Stomach (tissue), 4 donors: Measurements from ENCODE around the gene VAV3.

Experiments
- POLR2AphosphoS5 ChIP-seq, 3 donors: sonication (generic); formaldehyde crosslinking; IDR thresholded peaks; one replicate each; pipeline ENCODE4 v1.6.1; 2016; ENCODE audit warnings: antibody characterized with exemption in 3 of 3
- TF ChIP-seq, protein P1 (sequence below), 7 experiments: fragments of 450-650 bp in 4 of 7; fragments of 200-600 bp in 3 of 7; sonication (generic) in 3 of 7; IDR thresholded peaks; one replicate each; pipeline ENCODE4 v1.5.1; 2016 to 2019; ENCODE audit warnings: antibody characterized with exemption in 7 of 7, control low read depth in 2 of 7, mild to moderate bottlenecking in 1 of 7

DNA sequence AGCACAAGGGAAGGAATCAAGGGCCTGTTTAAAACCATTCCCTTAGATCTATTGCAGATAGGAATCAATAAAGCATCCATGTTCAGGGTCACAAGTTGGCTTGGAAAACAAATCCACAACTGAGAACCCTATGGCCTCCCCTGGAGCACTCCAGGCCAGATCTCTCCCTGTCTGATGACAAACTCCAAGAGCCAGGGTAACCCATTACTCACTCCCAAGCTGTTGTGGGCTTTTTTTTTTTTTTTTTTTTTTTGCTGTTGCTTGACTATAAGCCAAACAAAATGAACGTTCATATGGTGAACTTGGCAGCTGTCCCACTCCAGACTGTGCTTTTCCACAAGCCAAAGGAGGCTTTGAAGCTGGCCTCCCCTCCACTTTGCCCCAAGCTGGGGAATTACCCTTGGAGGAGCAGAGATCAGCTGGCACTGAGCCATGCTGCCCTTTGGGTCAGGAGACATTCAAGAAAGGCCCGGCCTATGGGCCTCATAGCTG lies 35.7 kb upstream of the VAV3 start:
- TF ChIP-seq, protein P1, sequence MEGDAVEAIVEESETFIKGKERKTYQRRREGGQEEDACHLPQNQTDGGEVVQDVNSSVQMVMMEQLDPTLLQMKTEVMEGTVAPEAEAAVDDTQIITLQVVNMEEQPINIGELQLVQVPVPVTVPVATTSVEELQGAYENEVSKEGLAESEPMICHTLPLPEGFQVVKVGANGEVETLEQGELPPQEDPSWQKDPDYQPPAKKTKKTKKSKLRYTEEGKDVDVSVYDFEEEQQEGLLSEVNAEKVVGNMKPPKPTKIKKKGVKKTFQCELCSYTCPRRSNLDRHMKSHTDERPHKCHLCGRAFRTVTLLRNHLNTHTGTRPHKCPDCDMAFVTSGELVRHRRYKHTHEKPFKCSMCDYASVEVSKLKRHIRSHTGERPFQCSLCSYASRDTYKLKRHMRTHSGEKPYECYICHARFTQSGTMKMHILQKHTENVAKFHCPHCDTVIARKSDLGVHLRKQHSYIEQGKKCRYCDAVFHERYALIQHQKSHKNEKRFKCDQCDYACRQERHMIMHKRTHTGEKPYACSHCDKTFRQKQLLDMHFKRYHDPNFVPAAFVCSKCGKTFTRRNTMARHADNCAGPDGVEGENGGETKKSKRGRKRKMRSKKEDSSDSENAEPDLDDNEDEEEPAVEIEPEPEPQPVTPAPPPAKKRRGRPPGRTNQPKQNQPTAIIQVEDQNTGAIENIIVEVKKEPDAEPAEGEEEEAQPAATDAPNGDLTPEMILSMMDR (IDR thresholded peaks at IDR 0.05): no peak
- no peak for TF ChIP-seq POLR2AphosphoS5 (IDR thresholded peaks at IDR 0.05)
